A673 (cell line): ENCODE measurements around the gene CINP.

ENCODE experiments used
- EZH2 ChIP-seq: fragments of 200-600 bp; sonication (generic); IDR thresholded peaks from 2 replicates; pipeline ENCODE4 v1.6.1; 2017; ENCODE audit warnings: borderline replicate concordance, low read depth, mild to moderate bottlenecking, mixed read lengths, antibody characterized with exemption, low read length; ENCODE audit not compliant: poor library complexity, severe bottlenecking
- TF ChIP-seq, protein P1 (sequence below): fragments of 300-800, 200-600 bp; sonication (generic); conservative IDR thresholded peaks from 2 replicates; pipeline ENCODE4 v1.5.1; 2017; ENCODE audit warnings: low read depth, mild to moderate bottlenecking, antibody characterized with exemption, low read length, moderate library complexity, mixed read lengths

GRCh38 chr14:102341566-102341965, 21.1 kb downstream of the CINP start:
- TF ChIP-seq, protein P1, sequence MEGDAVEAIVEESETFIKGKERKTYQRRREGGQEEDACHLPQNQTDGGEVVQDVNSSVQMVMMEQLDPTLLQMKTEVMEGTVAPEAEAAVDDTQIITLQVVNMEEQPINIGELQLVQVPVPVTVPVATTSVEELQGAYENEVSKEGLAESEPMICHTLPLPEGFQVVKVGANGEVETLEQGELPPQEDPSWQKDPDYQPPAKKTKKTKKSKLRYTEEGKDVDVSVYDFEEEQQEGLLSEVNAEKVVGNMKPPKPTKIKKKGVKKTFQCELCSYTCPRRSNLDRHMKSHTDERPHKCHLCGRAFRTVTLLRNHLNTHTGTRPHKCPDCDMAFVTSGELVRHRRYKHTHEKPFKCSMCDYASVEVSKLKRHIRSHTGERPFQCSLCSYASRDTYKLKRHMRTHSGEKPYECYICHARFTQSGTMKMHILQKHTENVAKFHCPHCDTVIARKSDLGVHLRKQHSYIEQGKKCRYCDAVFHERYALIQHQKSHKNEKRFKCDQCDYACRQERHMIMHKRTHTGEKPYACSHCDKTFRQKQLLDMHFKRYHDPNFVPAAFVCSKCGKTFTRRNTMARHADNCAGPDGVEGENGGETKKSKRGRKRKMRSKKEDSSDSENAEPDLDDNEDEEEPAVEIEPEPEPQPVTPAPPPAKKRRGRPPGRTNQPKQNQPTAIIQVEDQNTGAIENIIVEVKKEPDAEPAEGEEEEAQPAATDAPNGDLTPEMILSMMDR, result no peak
- TF ChIP-seq EZH2, result no peak
